PFSK-1 (cell line): Measurements from ENCODE around the gene PRKN.

Source experiments
- FOXP2 ChIP-seq: optimal IDR thresholded peaks from 2 replicates; pipeline ENCODE3; 2011; ENCODE audit warnings: borderline replicate concordance, control low read depth, inconsistent platforms; ENCODE audit not compliant: insufficient read depth; ENCODE audit errors: extremely low read length, extremely low read depth
- POLR2AphosphoS5 ChIP-seq: IDR thresholded peaks from 2 replicates; pipeline ENCODE4 v1.6.1; 2012; ENCODE audit warnings: low read depth, mild to moderate bottlenecking, control low read depth, low read length, moderate library complexity
- REST ChIP-seq, 2 experiments: IDR thresholded peaks; 2 replicates each; pipeline versions ENCODE4 v1.6.1 to v1.8.0; 2011 to 2012; ENCODE audit warnings: low read depth in 2 of 2, low read length in 2 of 2, control low read depth in 1 of 2, inconsistent platforms in 1 of 2, mild to moderate bottlenecking in 1 of 2, moderate library complexity in 1 of 2; ENCODE audit not compliant: insufficient read depth in 1 of 2
- SIN3A ChIP-seq: IDR thresholded peaks from 2 replicates; pipeline ENCODE4 v1.6.1; 2012; ENCODE audit warnings: mild to moderate bottlenecking, low read length, moderate library complexity, borderline replicate concordance; ENCODE audit not compliant: insufficient read depth
- TAF1 ChIP-seq: IDR thresholded peaks from 2 replicates; pipeline ENCODE4 v1.6.1; 2012; ENCODE audit warnings: low read length, control low read depth, borderline replicate concordance; ENCODE audit not compliant: insufficient read depth

Gene PRKN

DNA sequence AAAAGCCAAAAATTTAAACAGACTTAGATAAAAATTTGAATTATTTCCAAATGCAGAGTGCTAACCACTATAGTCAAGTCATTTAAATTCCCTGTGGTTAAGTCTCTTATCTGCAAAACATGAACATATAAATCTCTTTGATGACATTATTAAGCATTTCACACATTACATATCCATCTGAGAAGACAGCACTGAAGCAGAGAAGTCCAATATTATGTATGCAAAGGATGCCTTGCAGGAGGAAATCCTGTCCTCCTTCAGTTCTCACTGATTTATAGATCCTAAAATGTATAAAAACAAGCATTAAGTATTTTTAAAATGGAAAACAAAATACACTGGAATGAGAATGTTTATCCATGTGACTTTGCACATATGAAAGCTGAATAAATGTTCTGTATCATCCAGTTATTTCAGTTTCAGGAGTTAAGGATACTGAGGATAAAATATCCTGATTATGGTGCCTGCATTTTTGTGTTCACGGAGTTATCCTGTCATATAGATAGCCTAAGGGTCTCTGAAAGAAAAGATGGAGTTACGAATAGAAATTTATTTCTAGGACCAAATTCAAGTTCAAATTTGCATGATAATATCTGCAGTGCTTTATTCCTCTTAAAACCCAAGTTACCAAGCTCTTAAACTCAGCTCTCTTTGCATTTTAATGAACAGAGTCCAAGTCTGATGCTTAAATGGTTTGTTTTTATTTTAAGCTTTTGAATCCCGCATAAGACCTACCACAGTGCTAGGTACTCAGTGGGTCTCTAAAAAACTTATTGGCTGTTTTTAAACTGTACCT, 145.4 kb downstream of the PRKN start:
- TF ChIP-seq FOXP2: no peak
- no peak for TF ChIP-seq POLR2AphosphoS5
- TF ChIP-seq TAF1: no peak
- TF ChIP-seq REST (IDR thresholded peaks at IDR 0.05; ENCODE audit: insufficient read depth in 1 of 2, low read depth in 2 of 2, low read length in 2 of 2): no peak
- TF ChIP-seq SIN3A: no peak

DNA sequence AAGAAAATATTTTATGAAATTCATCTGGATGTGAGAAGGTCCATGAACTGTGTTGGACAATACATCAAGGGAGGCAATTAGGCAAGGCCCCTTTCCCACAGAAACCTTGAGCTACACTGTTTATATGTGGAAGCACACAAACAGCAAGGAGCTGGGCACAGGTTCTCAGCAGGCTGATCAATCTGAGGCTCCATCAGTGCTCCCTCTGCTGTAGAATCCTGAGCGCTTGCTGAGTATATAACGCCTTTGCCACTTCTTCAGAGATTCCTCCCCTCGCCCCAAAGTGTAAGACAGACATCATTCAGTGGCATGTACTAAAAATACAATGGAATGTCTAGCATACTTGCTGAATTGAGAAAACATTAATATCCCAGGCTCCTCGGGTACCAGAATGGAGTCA, 146.9 kb downstream of the PRKN start:
- TF ChIP-seq TAF1 (no peak), SIN3A (no peak), FOXP2 (no peak), REST (IDR thresholded peaks at IDR 0.05; ENCODE audit: insufficient read depth in 1 of 2, low read depth in 2 of 2, low read length in 2 of 2) (no peak), POLR2AphosphoS5 (no peak)

- TF ChIP-seq FOXP2 (no peak), SIN3A (no peak), TAF1 (no peak), POLR2AphosphoS5 (no peak), REST (IDR thresholded peaks at IDR 0.05; ENCODE audit: insufficient read depth in 1 of 2, low read depth in 2 of 2, low read length in 2 of 2) (no peak)
Observed at GRCh38 chr6:162576016-162576415, 151.6 kb downstream of the PRKN start.

- TF ChIP-seq FOXP2 (no peak), POLR2AphosphoS5 (no peak), REST (IDR thresholded peaks at IDR 0.05; ENCODE audit: insufficient read depth in 1 of 2, low read depth in 2 of 2, low read length in 2 of 2) (no peak), SIN3A (no peak), TAF1 (no peak)
Observed at GRCh38 chr6:162572240-162572639, 155.3 kb downstream of the PRKN start.
